KMS-11 (cell line): ENCODE data around the gene PDK3.
A peak's percentile ranks its signal among the peaks of the same experiment; 100 is the strongest.

Experiments
- H2AFZ ChIP-seq: fragments of 200-600 bp; sonication (generic); 2 replicates; pipeline ENCODE4 v1.6.1; 2016; ENCODE audit warnings: antibody characterized with exemption, mixed run types, low read depth
- H3K27ac ChIP-seq: fragments of 200-600 bp; sonication (generic); 2 replicates; pipeline ENCODE4 v1.6.1; 2016; ENCODE audit warnings: mild to moderate bottlenecking, mixed run types
- H3K27me3 ChIP-seq: fragments of 200-600 bp; sonication (generic); 2 replicates; pipeline ENCODE4 v1.6.1; 2017; ENCODE audit warnings: mild to moderate bottlenecking, low read depth, mixed run types, moderate library complexity; ENCODE audit not compliant: insufficient read depth
- H3K36me3 ChIP-seq: fragments of 200-600 bp; sonication (generic); 2 replicates; pipeline ENCODE4 v1.6.1; 2017; ENCODE audit warnings: mild to moderate bottlenecking, mixed run types; ENCODE audit not compliant: insufficient read depth
- H3K4me1 ChIP-seq: fragments of 200-600 bp; sonication (generic); 2 replicates; pipeline ENCODE4 v1.6.1; 2016; ENCODE audit warnings: mild to moderate bottlenecking, low read depth, mixed run types; ENCODE audit not compliant: poor library complexity, severe bottlenecking
- H3K4me2 ChIP-seq: fragments of 200-600 bp; sonication (generic); 2 replicates; pipeline ENCODE4 v1.7.0; 2016; ENCODE audit warnings: mild to moderate bottlenecking, mixed run types
- H3K4me3 ChIP-seq: fragments of 200-600 bp; sonication (generic); IDR thresholded peaks from 2 replicates; pipeline ENCODE4 v1.6.1; 2017; ENCODE audit warnings: low read depth, low read length, mixed read lengths; ENCODE audit not compliant: insufficient read depth
- H3K79me2 ChIP-seq: fragments of 200-600 bp; sonication (generic); 2 replicates; pipeline ENCODE4 v1.6.1; 2016; ENCODE audit warnings: low read depth, mixed run types; ENCODE audit not compliant: insufficient read depth
- H3K9ac ChIP-seq: fragments of 200-600 bp; sonication (generic); 2 replicates; pipeline ENCODE4 v1.6.1; 2016; ENCODE audit warnings: mild to moderate bottlenecking, mixed run types
- H4K20me1 ChIP-seq: fragments of 200-600 bp; sonication (generic); 2 replicates; pipeline ENCODE4 v1.6.1; 2016; ENCODE audit warnings: mild to moderate bottlenecking, mixed run types; ENCODE audit not compliant: insufficient read depth
- CTCF ChIP-seq: fragments of 200-600 bp; sonication (generic); conservative IDR thresholded peaks from 2 replicates; pipeline ENCODE4 v1.6.1; 2017; ENCODE audit warnings: low read depth, mild to moderate bottlenecking, antibody characterized with exemption, low read length, moderate library complexity, mixed read lengths

The PDK3 gene

GRCh38 chrX:24498181-24498580 is 33.1 kb downstream of the PDK3 start:
- no peak overlapping the region for H3K9ac ChIP-seq
- no peaks in the 10 kb centered on the region for H4K20me1 ChIP-seq
- H3K27me3 ChIP-seq: no peaks in the 10 kb centered on the region
- H3K27ac ChIP-seq: no peak overlapping the region
- H3K4me2 ChIP-seq: no peak overlapping the region
- H3K4me1 ChIP-seq: peaks cover 7% of the 10 kb centered on the region
- no peak; the same call in 1 of the 2 replicates for TF ChIP-seq CTCF
- H3K36me3 ChIP-seq: no peaks in the 10 kb centered on the region
- H2AFZ ChIP-seq: no peak overlapping the region
- no peaks in the 10 kb centered on the region for H3K79me2 ChIP-seq
- no peak overlapping the region for H3K4me3 ChIP-seq

- H3K9ac ChIP-seq: no peak overlapping the region
- peak; percentile 42 for TF ChIP-seq CTCF
- H3K4me3 ChIP-seq: no peak overlapping the region
- no peak overlapping the region; the same call in 1 of the 2 replicates for H3K4me2 ChIP-seq
- no peak overlapping the region for H2AFZ ChIP-seq
- no peak overlapping the region for H3K27ac ChIP-seq
- no peaks in the 10 kb centered on the region for H4K20me1 ChIP-seq
- no peaks in the 10 kb centered on the region for H3K27me3 ChIP-seq
- peaks cover 7% of the 10 kb centered on the region for H3K4me1 ChIP-seq
- H3K36me3 ChIP-seq: no peaks in the 10 kb centered on the region
- H3K79me2 ChIP-seq: no peaks in the 10 kb centered on the region
Measured at GRCh38 chrX:24498975-24499374, 33.9 kb downstream of the PDK3 start.

- H4K20me1 ChIP-seq: no peaks in the 10 kb centered on the region
- no peak for TF ChIP-seq CTCF
Measured at GRCh38 chrX:24506082-24506481, 41.0 kb downstream of the PDK3 start.

GRCh38 chrX:24508375-24508774 is 43.3 kb downstream of the PDK3 start:
- no peak overlapping the region for H2AFZ ChIP-seq

More at GRCh38 chrX:24506082-24506481, 41.0 kb downstream of the PDK3 start:
- no peak overlapping the region for H2AFZ ChIP-seq
- H3K27ac ChIP-seq: no peak overlapping the region
- H3K4me2 ChIP-seq: no peak overlapping the region
- H3K79me2 ChIP-seq: no peaks in the 10 kb centered on the region
- no peaks in the 10 kb centered on the region for H3K4me1 ChIP-seq
- no peaks in the 10 kb centered on the region for H3K36me3 ChIP-seq
- H3K4me3 ChIP-seq: no peak overlapping the region
- no peak overlapping the region for H3K9ac ChIP-seq
- no peaks in the 10 kb centered on the region for H3K27me3 ChIP-seq

More at GRCh38 chrX:24508375-24508774, 43.3 kb downstream of the PDK3 start:
- Histone ChIP-seq H3K4me2 (no peak overlapping the region), H3K36me3 (no peaks in the 10 kb centered on the region), H3K4me3 (no peak overlapping the region), H4K20me1 (no peaks in the 10 kb centered on the region), H3K27ac (no peak overlapping the region), H3K9ac (no peak overlapping the region), H3K27me3 (no peaks in the 10 kb centered on the region), H3K4me1 (no peaks in the 10 kb centered on the region), H3K79me2 (no peaks in the 10 kb centered on the region)
- TF ChIP-seq CTCF: no peak
